Immature natural killer cell (primary cell): Measurements from ENCODE around the gene PTN. TPM values are rescaled to one million over a fixed set of nuclear protein-coding genes. Genes with fewer than 3 reads are reported as not detected.

ENCODE experiments used
- DNase-seq, 3 donors: peaks; one replicate each; pipeline ENCODE4 v3.0.0; 2022; ENCODE audit warnings: mixed read lengths in 1 of 3
- H3K27ac Mint-ChIP-seq, 6 donors: one replicate each; pipeline ENCODE4 v1.8.0; 2020; ENCODE audit warnings: mixed read lengths in 6 of 6, mild to moderate bottlenecking in 5 of 6, inconsistent platforms in 4 of 6, moderate library complexity in 3 of 6
- H3K27me3 Mint-ChIP-seq, 3 donors: one replicate each; pipeline ENCODE4 v1.8.0; 2020 to 2021; ENCODE audit warnings: low read depth in 3 of 3, mild to moderate bottlenecking in 3 of 3, mixed read lengths in 3 of 3, moderate library complexity in 3 of 3, inconsistent platforms in 1 of 3
- H3K36me3 Mint-ChIP-seq, 3 donors: one replicate each; pipeline ENCODE4 v1.8.0; 2020; ENCODE audit warnings: mixed read lengths in 3 of 3, inconsistent platforms in 2 of 3, mild to moderate bottlenecking in 2 of 3
- H3K4me1 Mint-ChIP-seq, 2 donors: one replicate each; pipeline ENCODE4 v1.8.0; 2020; ENCODE audit warnings: inconsistent platforms in 2 of 2, mild to moderate bottlenecking in 2 of 2, mixed read lengths in 2 of 2, moderate library complexity in 1 of 2
- H3K4me3 Mint-ChIP-seq, 5 donors: one replicate each; pipeline ENCODE4 v1.8.0; 2020; ENCODE audit warnings: mild to moderate bottlenecking in 5 of 5, mixed read lengths in 5 of 5, inconsistent platforms in 3 of 5, moderate library complexity in 3 of 5
- H3K9me3 Mint-ChIP-seq, 6 donors: one replicate each; pipeline ENCODE4 v1.8.0; 2020; ENCODE audit warnings: mild to moderate bottlenecking in 6 of 6, mixed read lengths in 6 of 6, inconsistent platforms in 4 of 6, moderate library complexity in 3 of 6
- polyA plus RNA-seq, 3 donors: library from polyadenylated mRNA; unstranded; fragments of 300-500 nt; fragmentation: Illumina TruSeq; gene quantifications; one replicate each; pipeline ENCODE4 v1.2.3, GENCODE V29; 2021

The PTN gene
- polyA plus RNA-seq, 3 donors from 2014 or later: not detected

DNA sequence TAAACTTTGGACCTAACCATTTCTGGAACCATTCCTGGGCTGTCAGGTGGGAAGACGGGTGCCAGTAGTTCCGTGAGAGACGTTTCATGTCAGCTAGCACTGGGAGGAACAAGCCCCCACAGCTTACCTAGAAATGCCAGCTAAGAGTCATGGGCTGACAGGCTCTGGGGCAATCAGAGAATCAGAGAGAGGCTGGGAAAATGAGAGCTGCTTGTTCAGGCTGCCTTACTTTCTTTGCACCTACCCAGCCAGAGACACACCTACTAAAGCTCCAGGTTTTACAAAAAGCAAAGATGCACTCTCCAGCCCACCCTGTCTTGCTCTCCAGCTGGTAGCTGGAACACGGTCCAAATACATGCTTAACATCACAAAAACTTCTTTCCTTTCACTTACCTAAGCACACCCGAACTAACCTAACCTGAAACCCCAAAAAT, 688 bp downstream of the PTN start:
- no peak overlapping the region for H3K27ac Mint-ChIP-seq
- H3K36me3 Mint-ChIP-seq: no peaks in the 10 kb centered on the region
- H3K4me3 Mint-ChIP-seq: no peak overlapping the region
- H3K9me3 Mint-ChIP-seq: peaks cover 4 to 23% (median 13%) of the 10 kb centered on the region in 6 donors
- H3K4me1 Mint-ChIP-seq: no peaks in the 10 kb centered on the region
- peaks cover 0 to 5% (median 0%) of the 10 kb centered on the region in 3 donors for H3K27me3 Mint-ChIP-seq
- DNase-seq: no peak

- Mint-ChIP-seq H3K27ac (no peak overlapping the region), H3K9me3 (peaks cover 7 to 24% (median 16%) of the 10 kb centered on the region in 6 donors), H3K36me3 (no peaks in the 10 kb centered on the region), H3K4me1 (no peaks in the 10 kb centered on the region), H3K27me3 (peaks cover 0 to 7% (median 0%) of the 10 kb centered on the region in 3 donors), H3K4me3 (no peak overlapping the region)
- DNase-seq: no peak
These were observed 1.3 kb downstream of the PTN start for GRCh38 chr7:137342265-137342664.

DNA sequence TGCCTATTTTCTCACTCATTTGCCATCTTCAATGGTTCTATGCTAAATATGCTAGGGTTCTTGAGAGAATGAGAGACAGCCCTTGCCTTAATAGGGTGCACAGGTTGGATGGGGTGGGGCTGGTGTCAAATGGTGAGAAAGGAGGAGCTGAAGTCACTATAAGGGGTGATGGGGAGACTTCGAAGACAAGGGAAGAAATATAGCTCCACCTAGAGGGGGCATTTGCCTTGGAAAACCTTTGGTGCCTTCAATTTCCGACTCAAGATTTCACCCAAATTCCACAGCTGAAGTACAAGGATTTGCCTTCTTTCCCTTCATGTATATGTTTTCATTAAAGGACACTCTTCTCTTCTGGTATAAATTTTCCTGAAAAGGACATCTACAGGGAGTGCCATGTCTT, 5.6 kb downstream of the PTN start:
- Mint-ChIP-seq H3K27me3 (peaks cover 0 to 5% (median 0%) of the 10 kb centered on the region in 3 donors), H3K36me3 (no peaks in the 10 kb centered on the region), H3K27ac (no peak overlapping the region), H3K9me3 (peaks cover 8 to 30% (median 16%) of the 10 kb centered on the region in 6 donors), H3K4me3 (no peak overlapping the region), H3K4me1 (no peaks in the 10 kb centered on the region)
- DNase-seq: no peak

- H3K9me3 Mint-ChIP-seq: peaks cover 7 to 31% (median 15%) of the 10 kb centered on the region in 6 donors
- H3K4me1 Mint-ChIP-seq: no peaks in the 10 kb centered on the region
- H3K36me3 Mint-ChIP-seq: no peaks in the 10 kb centered on the region
- no peak for DNase-seq
- no peak overlapping the region for H3K27ac Mint-ChIP-seq
- H3K27me3 Mint-ChIP-seq: peaks cover 0 to 3% (median 0%) of the 10 kb centered on the region in 3 donors
- H3K4me3 Mint-ChIP-seq: no peak overlapping the region
These were observed 7.7 kb downstream of the PTN start for GRCh38 chr7:137335814-137336213.

DNA sequence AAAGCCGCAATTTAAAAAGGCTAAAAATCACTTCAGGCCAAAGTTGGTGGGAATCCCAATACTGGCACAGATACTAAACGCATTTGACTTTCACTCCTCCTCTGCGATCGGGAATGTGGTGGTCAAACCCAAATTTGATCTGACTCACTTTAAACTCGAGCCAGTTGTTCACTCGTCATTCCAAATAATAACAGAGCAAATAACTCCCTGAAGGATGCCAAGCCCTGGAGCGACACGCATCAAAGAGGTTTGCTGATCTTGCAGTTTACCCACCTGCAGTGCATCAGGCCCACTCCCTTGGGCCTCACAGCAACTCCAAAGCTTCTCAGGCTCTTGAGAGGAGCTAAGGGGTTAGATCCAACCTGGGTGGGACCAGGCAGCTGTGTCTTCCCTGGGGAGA, 12.2 kb downstream of the PTN start:
- no peak overlapping the region for H3K4me3 Mint-ChIP-seq
- no peak overlapping the region for H3K27ac Mint-ChIP-seq
- no peaks in the 10 kb centered on the region for H3K36me3 Mint-ChIP-seq
- peaks cover 4 to 32% (median 10%) of the 10 kb centered on the region in 6 donors for H3K9me3 Mint-ChIP-seq
- DNase-seq: no peak
- H3K4me1 Mint-ChIP-seq: no peaks in the 10 kb centered on the region
- H3K27me3 Mint-ChIP-seq: peaks cover 0 to 1% (median 0%) of the 10 kb centered on the region in 3 donors

- peaks cover 6 to 32% (median 15%) of the 10 kb centered on the region in 6 donors for H3K9me3 Mint-ChIP-seq
- no peaks in the 10 kb centered on the region for H3K36me3 Mint-ChIP-seq
- no peak overlapping the region for H3K27ac Mint-ChIP-seq
- H3K27me3 Mint-ChIP-seq: peaks cover 0 to 1% (median 0%) of the 10 kb centered on the region in 3 donors
- H3K4me3 Mint-ChIP-seq: no peak overlapping the region
- DNase-seq: no peak
- H3K4me1 Mint-ChIP-seq: no peaks in the 10 kb centered on the region
These were observed 14.1 kb downstream of the PTN start for GRCh38 chr7:137329411-137329810.

GRCh38 chr7:137328373-137329120, 15.0 kb downstream of the PTN start:
- Mint-ChIP-seq H3K9me3 (peaks cover 9 to 37% (median 16%) of the 10 kb centered on the region in 6 donors), H3K27me3 (peaks cover 0 to 1% (median 0%) of the 10 kb centered on the region in 3 donors), H3K27ac (no peak overlapping the region), H3K36me3 (no peaks in the 10 kb centered on the region), H3K4me1 (no peaks in the 10 kb centered on the region), H3K4me3 (no peak overlapping the region)
- no peak for DNase-seq

- Mint-ChIP-seq H3K4me1 (no peaks in the 10 kb centered on the region), H3K27ac (no peak overlapping the region), H3K36me3 (no peaks in the 10 kb centered on the region), H3K4me3 (no peak overlapping the region), H3K9me3 (peaks cover 7 to 34% (median 12%) of the 10 kb centered on the region in 6 donors), H3K27me3 (peaks cover 0 to 1% (median 0%) of the 10 kb centered on the region in 3 donors)
- no peak for DNase-seq
These were observed 17.6 kb downstream of the PTN start for GRCh38 chr7:137325927-137326326.

DNA sequence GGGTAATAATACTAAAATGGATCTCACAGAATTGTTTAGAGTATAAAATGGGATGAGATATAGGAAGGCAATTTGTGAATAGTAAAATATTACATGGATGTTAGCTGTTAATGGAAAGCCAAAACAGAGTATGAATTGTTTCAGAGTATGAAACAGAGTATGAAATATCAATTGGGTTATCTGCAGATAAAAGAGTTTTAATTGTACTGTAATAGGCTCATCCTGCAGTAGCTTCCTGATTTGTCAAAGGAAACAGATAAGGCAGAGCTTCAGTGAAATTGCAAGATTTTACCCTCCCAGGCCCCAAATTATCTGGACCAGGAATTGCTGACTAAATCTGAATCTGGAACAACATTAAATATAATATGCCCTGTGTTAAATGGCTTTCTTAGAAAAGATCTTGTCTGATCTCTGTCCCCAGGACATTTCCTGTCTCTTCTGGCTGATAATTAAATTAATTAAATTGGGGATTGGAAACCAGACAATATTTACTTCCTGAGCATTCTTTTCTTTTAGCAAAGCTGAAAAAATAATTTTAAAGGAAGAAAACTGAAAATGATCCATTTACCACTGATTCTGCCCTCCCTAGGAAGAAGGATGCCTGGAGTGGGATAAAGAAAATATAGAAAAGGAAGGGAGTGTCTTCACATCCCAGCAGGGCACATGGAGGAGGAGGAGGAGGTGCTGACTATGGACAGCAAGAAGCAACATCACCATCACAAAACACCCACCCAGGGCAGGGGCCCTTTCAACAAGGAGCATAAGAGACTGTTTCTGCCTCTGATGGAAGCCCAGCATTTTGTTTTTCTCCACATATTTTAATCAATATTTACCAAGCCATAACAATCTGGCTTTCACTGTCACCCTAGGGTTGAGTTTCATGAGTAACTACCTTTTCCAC, 18.5 kb downstream of the PTN start:
- H3K27ac Mint-ChIP-seq: no peak overlapping the region
- peaks cover 7 to 32% (median 14%) of the 10 kb centered on the region in 6 donors for H3K9me3 Mint-ChIP-seq
- H3K36me3 Mint-ChIP-seq: no peaks in the 10 kb centered on the region
- H3K4me3 Mint-ChIP-seq: no peak overlapping the region
- no peaks in the 10 kb centered on the region for H3K4me1 Mint-ChIP-seq
- peaks cover 0 to 1% (median 0%) of the 10 kb centered on the region in 3 donors for H3K27me3 Mint-ChIP-seq
- DNase-seq: no peak

- H3K27me3 Mint-ChIP-seq: no peaks in the 10 kb centered on the region
- no peak overlapping the region for H3K27ac Mint-ChIP-seq
- peaks cover 6 to 53% (median 13%) of the 10 kb centered on the region in 6 donors for H3K9me3 Mint-ChIP-seq
- no peak overlapping the region for H3K4me3 Mint-ChIP-seq
- DNase-seq: no peak
- H3K4me1 Mint-ChIP-seq: no peaks in the 10 kb centered on the region
- H3K36me3 Mint-ChIP-seq: no peaks in the 10 kb centered on the region
These were observed 26.7 kb downstream of the PTN start for GRCh38 chr7:137316648-137317353.

GRCh38 chr7:137313201-137313600, 30.3 kb downstream of the PTN start:
- H3K4me3 Mint-ChIP-seq: no peak overlapping the region
- no peak overlapping the region for H3K27ac Mint-ChIP-seq
- H3K27me3 Mint-ChIP-seq: no peaks in the 10 kb centered on the region
- peaks cover 9 to 57% (median 17%) of the 10 kb centered on the region in 6 donors for H3K9me3 Mint-ChIP-seq
- H3K4me1 Mint-ChIP-seq: no peaks in the 10 kb centered on the region
- DNase-seq: no peak
- no peaks in the 10 kb centered on the region for H3K36me3 Mint-ChIP-seq

DNA sequence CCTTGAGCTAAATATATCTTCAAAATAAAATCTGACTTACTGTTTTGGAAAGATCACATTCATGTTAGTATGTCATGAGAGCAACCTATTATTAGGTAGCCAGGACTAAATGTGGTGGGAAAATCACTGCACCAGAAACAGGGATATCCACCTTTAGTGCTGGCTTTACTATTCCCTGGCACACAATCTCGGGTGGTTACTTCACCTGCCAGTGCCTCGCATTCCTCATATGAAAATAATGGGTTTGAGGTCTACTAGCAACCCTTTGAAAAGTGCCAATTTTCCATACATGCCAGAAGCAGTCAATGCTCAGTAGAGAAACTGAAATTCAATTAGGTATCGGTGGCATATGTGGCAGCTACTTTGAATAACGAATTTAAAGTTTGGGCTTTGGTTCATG, 36.8 kb downstream of the PTN start:
- Mint-ChIP-seq H3K4me1 (no peaks in the 10 kb centered on the region), H3K4me3 (no peak overlapping the region), H3K36me3 (no peaks in the 10 kb centered on the region), H3K9me3 (peaks cover 4 to 30% (median 12%) of the 10 kb centered on the region in 6 donors), H3K27me3 (peaks cover 0 to 2% (median 2%) of the 10 kb centered on the region in 3 donors), H3K27ac (no peak overlapping the region)
- no peak for DNase-seq

GRCh38 chr7:137305901-137306621, 37.5 kb downstream of the PTN start:
- peaks cover 4 to 33% (median 12%) of the 10 kb centered on the region in 6 donors for H3K9me3 Mint-ChIP-seq
- peaks cover 0 to 2% (median 2%) of the 10 kb centered on the region in 3 donors for H3K27me3 Mint-ChIP-seq
- no peaks in the 10 kb centered on the region for H3K4me1 Mint-ChIP-seq
- no peak for DNase-seq
- no peak overlapping the region for H3K4me3 Mint-ChIP-seq
- H3K36me3 Mint-ChIP-seq: no peaks in the 10 kb centered on the region
- no peak overlapping the region for H3K27ac Mint-ChIP-seq
